ENCODE data around the gene GLT8D2. TPM values are rescaled to one million over a fixed set of nuclear protein-coding genes. Genes with fewer than 3 reads are reported as not detected.

The GLT8D2 gene
- polyA plus RNA-seq, 3 donors = not detected

GRCh38 chr12:104095289-104095688 is 45.3 kb upstream of the GLT8D2 start:
- H4K20me1 ChIP-seq (ENCODE audit: insufficient read depth, low read length) = no peaks in the 10 kb centered on the region
- no peaks in the 10 kb centered on the region for H3K27me3 Mint-ChIP-seq (ENCODE audit: low read depth in 3 of 3)
- H3K4me3 ChIP-seq (replicated peaks in 1 of 3; ENCODE audit: low read depth in 2 of 3, low read length in 3 of 3) = no peak overlapping the region
- H3K27ac Mint-ChIP-seq = no peak overlapping the region
- no peaks in the 10 kb centered on the region for H3K9me3 ChIP-seq (replicated peaks in 1 of 2; ENCODE audit: control insufficient read depth in 1 of 2, insufficient read depth in 1 of 2, low read length in 2 of 2)
- H3K4me2 ChIP-seq (replicated peaks; ENCODE audit: extremely low read depth, low read length, poor library complexity, severe bottlenecking) = no peak overlapping the region
- intact Hi-C loops (cut with micrococcal nuclease) = no loop called here
- no peak overlapping the region for H2AFZ ChIP-seq (ENCODE audit: insufficient read depth, low read depth, low read length, poor library complexity, severe bottlenecking)
- H3K27me3 ChIP-seq (ENCODE audit: control insufficient read depth in 2 of 2, insufficient read depth in 2 of 2, low read length in 2 of 2) = no peaks in the 10 kb centered on the region
- no peaks in the 10 kb centered on the region for H3K4me1 Mint-ChIP-seq
- H3K9ac ChIP-seq (ENCODE audit: insufficient read depth, low read length, poor library complexity, severe bottlenecking) = no peak overlapping the region
- H3K4me3 Mint-ChIP-seq = no peak overlapping the region
- no CpG with 5 or more reads among the region's 1 CpG for WGBS (ENCODE audit: insufficient coverage)
- no peak for DNase-seq
- no peaks in the 10 kb centered on the region for H3K4me1 ChIP-seq (ENCODE audit: control insufficient read depth in 1 of 2, insufficient read depth in 2 of 2, low read length in 2 of 2)
- no peaks in the 10 kb centered on the region for H3K9me3 Mint-ChIP-seq
- H3K36me3 ChIP-seq (replicated peaks in 1 of 2; ENCODE audit: control insufficient read depth in 1 of 2, insufficient read depth in 2 of 2, low read length in 2 of 2) = peaks cover 92 to 97% of the 10 kb centered on the region in 2 donors
- no peak overlapping the region for H3K27ac ChIP-seq (ENCODE audit: low read depth in 1 of 2, low read length in 2 of 2)
- peaks cover 70 to 79% of the 10 kb centered on the region in 2 donors for H3K36me3 Mint-ChIP-seq
- H3K79me2 ChIP-seq (ENCODE audit: insufficient read depth, low read length) = no peaks in the 10 kb centered on the region
- no peak for TF ChIP-seq CTCF (IDR thresholded peaks at IDR 0.05)

- no CpG with 5 or more reads among the region's 3 CpGs for WGBS (ENCODE audit: insufficient coverage)
- no peak overlapping the region for H3K27ac ChIP-seq (ENCODE audit: low read depth in 1 of 2, low read length in 2 of 2)
- Mint-ChIP-seq H3K27ac (no peak overlapping the region), H3K9me3 (no peaks in the 10 kb centered on the region), H3K4me1 (no peaks in the 10 kb centered on the region), H3K4me3 (no peak overlapping the region), H3K36me3 (peaks cover 76 to 81% of the 10 kb centered on the region in 2 donors), H3K27me3 (ENCODE audit: low read depth in 3 of 3) (no peaks in the 10 kb centered on the region)
- DNase-seq = no peak
- no peaks in the 10 kb centered on the region for H3K4me1 ChIP-seq (ENCODE audit: control insufficient read depth in 1 of 2, insufficient read depth in 2 of 2, low read length in 2 of 2)
- TF ChIP-seq CTCF (IDR thresholded peaks at IDR 0.05) = no peak
- no peak overlapping the region for H2AFZ ChIP-seq (ENCODE audit: insufficient read depth, low read depth, low read length, poor library complexity, severe bottlenecking)
- H3K4me2 ChIP-seq (replicated peaks; ENCODE audit: extremely low read depth, low read length, poor library complexity, severe bottlenecking) = no peak overlapping the region
- H3K79me2 ChIP-seq (ENCODE audit: insufficient read depth, low read length) = no peaks in the 10 kb centered on the region
- intact Hi-C loops (cut with micrococcal nuclease) = no loop called here
- H3K9ac ChIP-seq (ENCODE audit: insufficient read depth, low read length, poor library complexity, severe bottlenecking) = no peak overlapping the region
- no peaks in the 10 kb centered on the region for H3K27me3 ChIP-seq (ENCODE audit: control insufficient read depth in 2 of 2, insufficient read depth in 2 of 2, low read length in 2 of 2)
- no peak overlapping the region for H3K4me3 ChIP-seq (replicated peaks in 1 of 3; ENCODE audit: low read depth in 2 of 3, low read length in 3 of 3)
- H3K9me3 ChIP-seq (replicated peaks in 1 of 2; ENCODE audit: control insufficient read depth in 1 of 2, insufficient read depth in 1 of 2, low read length in 2 of 2) = no peaks in the 10 kb centered on the region
- H3K36me3 ChIP-seq (replicated peaks in 1 of 2; ENCODE audit: control insufficient read depth in 1 of 2, insufficient read depth in 2 of 2, low read length in 2 of 2) = peaks cover 84 to 97% of the 10 kb centered on the region in 2 donors
- no peaks in the 10 kb centered on the region for H4K20me1 ChIP-seq (ENCODE audit: insufficient read depth, low read length)
These were observed 44.3 kb upstream of the GLT8D2 start for GRCh38 chr12:104094284-104094683.

Data from CD14-positive monocyte (primary cell).